K562 (cell line): ENCODE data around the gene ARMH1. TPM values are rescaled to one million over a fixed set of nuclear protein-coding genes. Genes with fewer than 3 reads are reported as not detected.
A peak's percentile ranks its signal among the peaks of the same experiment; 100 is the strongest.

Experiments
- ATAC-seq: fragments of 200-7000 bp; cut with Tn5 transposase; 3 replicates; pipeline ENCODE4 v1.9.1; 2020; ENCODE audit warnings: moderate library complexity
- BruUV-seq: library from RNA; stranded (reverse); fragments of 400-500 nt; replicated peaks from 2 replicates; lab custom pipeline; 2021; lab: Mats Ljungman, UMichigan
- CTCF ChIA-PET: fragments of 300-600 bp; formaldehyde crosslinking; extraction: SDS; loops from one replicate; lab custom pipeline; 2021; ENCODE audit warnings: low intra/inter-chr PET ratio; lab: Yijun Ruan, JAX
- POLR2A ChIA-PET: fragments of 300-600, 350-650 bp; sonication (Branson Sonifier 250); formaldehyde crosslinking; extraction: SDS; loops from one replicate; lab custom pipeline; 2021; ENCODE audit warnings: antibody characterized with exemption, inconsistent platforms; lab: Yijun Ruan, JAX
- DNase-seq, 4 experiments: peaks; one replicate each; pipeline versions ENCODE4 v3.0.0 to v3.0.0-alpha.2; 2011 to 2018; ENCODE audit warnings: low spot score in 3 of 4, mixed read lengths in 3 of 4; ENCODE audit errors: extremely low read depth in 1 of 4
- FAIRE-seq: peaks from 2 replicates; lab custom pipeline; 2011; peaks lifted over from hg19 to GRCh38; lab: Jason Lieb, UNC
- H2AFZ ChIP-seq: 2 replicates; pipeline ENCODE4 v1.6.0; 2011; ENCODE audit warnings: low read depth, low read length, control low read depth, inconsistent platforms
- H3K27ac ChIP-seq: fragments of 200-600 bp; 3 replicates; pipeline ENCODE4 v1.8.0; 2011; ENCODE audit warnings: low read depth, mild to moderate bottlenecking, control low read depth, inconsistent platforms, low read length, moderate library complexity, mixed read lengths; ENCODE audit errors: extremely low read depth
- H3K27me3 ChIP-seq, 2 experiments: fragments of 300-600 bp in 1 of 2; 2 replicates in 1 of 2; 3 replicates in 1 of 2; pipeline versions ENCODE4 v1.6.0 to v1.8.0; 2011; ENCODE audit warnings: inconsistent platforms in 2 of 2, low read length in 2 of 2, mild to moderate bottlenecking in 1 of 2, mixed read lengths in 1 of 2, moderate library complexity in 1 of 2; ENCODE audit not compliant: control insufficient read depth in 2 of 2, insufficient read depth in 2 of 2
- H3K36me3 ChIP-seq: fragments of 300-600 bp; 3 replicates; pipeline ENCODE4 v1.8.0; 2011; ENCODE audit warnings: mild to moderate bottlenecking, low read length, inconsistent platforms; ENCODE audit not compliant: control insufficient read depth, insufficient read depth
- H3K4me1 ChIP-seq, 2 experiments: fragments of 200-600 bp in 1 of 2; replicated peaks in 1 of 2; 2 replicates in 1 of 2; 3 replicates in 1 of 2; pipeline versions ENCODE4 v1.5.1 to v1.8.0; 2011; ENCODE audit warnings: inconsistent platforms in 2 of 2, low read length in 2 of 2, mild to moderate bottlenecking in 1 of 2, mixed read lengths in 1 of 2, moderate library complexity in 1 of 2; ENCODE audit not compliant: control insufficient read depth in 2 of 2, insufficient read depth in 2 of 2
- H3K4me2 ChIP-seq: 2 replicates; pipeline ENCODE4 v1.6.1; 2011; ENCODE audit warnings: low read length, control low read depth, inconsistent platforms, mixed read lengths; ENCODE audit not compliant: insufficient read depth
- H3K4me3 ChIP-seq: fragments of 200-600 bp; sonication (generic), shearing (Covaris generic); 2 replicates; pipeline ENCODE4 v1.5.1; 2016; ENCODE audit warnings: control low read depth, inconsistent platforms
- H3K79me2 ChIP-seq: fragments of 200-600 bp; 3 replicates; pipeline ENCODE4 v1.8.0; 2011; ENCODE audit warnings: low read length, inconsistent platforms; ENCODE audit not compliant: control insufficient read depth, insufficient read depth
- H3K9ac ChIP-seq, 2 experiments: 2 replicates each; pipeline versions ENCODE4 v1.6.0 to v1.6.1; 2011; ENCODE audit warnings: low read depth in 2 of 2, low read length in 2 of 2, control low read depth in 1 of 2, inconsistent platforms in 1 of 2, mild to moderate bottlenecking in 1 of 2, mixed read lengths in 1 of 2; ENCODE audit not compliant: insufficient read depth in 1 of 2
- H3K9me1 ChIP-seq: one replicate; pipeline ENCODE4 v1.6.0; 2011; ENCODE audit warnings: inconsistent platforms, mild to moderate bottlenecking, low read length, moderate library complexity; ENCODE audit not compliant: control insufficient read depth, insufficient read depth
- H3K9me3 ChIP-seq: replicated peaks from 2 replicates; pipeline ENCODE4 v1.5.1; 2011; ENCODE audit warnings: low read depth, low read length, inconsistent platforms; ENCODE audit not compliant: control insufficient read depth, insufficient read depth
- H4K20me1 ChIP-seq: replicated peaks from 2 replicates; pipeline ENCODE4 v1.6.1; 2011; ENCODE audit warnings: low read length, inconsistent platforms, mixed read lengths; ENCODE audit not compliant: control insufficient read depth, insufficient read depth
- ADNP ChIP-seq: fragments of 200-800 bp; sonication (Bioruptor generic); IDR thresholded peaks from 2 replicates; pipeline ENCODE4 v1.6.1; 2016; ENCODE audit warnings: missing genetic modification characterization, missing compliant biosample characterization
- ARID2 ChIP-seq: fragments of 450-650 bp; IDR thresholded peaks from 2 replicates; pipeline ENCODE4 v1.6.1; 2017; ENCODE audit warnings: antibody characterized with exemption, mild to moderate bottlenecking
- CTBP1 ChIP-seq: fragments of 450-650 bp; IDR thresholded peaks from 2 replicates; pipeline ENCODE4 v1.6.1; 2016; ENCODE audit warnings: borderline replicate concordance
- MECOM ChIP-seq: fragments of 250-450 bp; sonication (Bioruptor Pico); IDR thresholded peaks from 2 replicates; pipeline ENCODE4 v1.8.0; 2022; ENCODE audit warnings: inconsistent platforms
- MGA ChIP-seq: fragments of 450-650 bp; IDR thresholded peaks from 2 replicates; pipeline ENCODE4 v1.6.1; 2016; ENCODE audit warnings: mild to moderate bottlenecking, moderate library complexity
- NR4A1 ChIP-seq, 2 experiments: fragments of 250-450 bp in 1 of 2; fragments of 450-650 bp in 1 of 2; sonication (Bioruptor Pico) in 1 of 2; IDR thresholded peaks; 2 replicates each; pipeline versions ENCODE4 v1.4.0 to v1.6.1; 2016 to 2020; ENCODE audit warnings: mild to moderate bottlenecking in 2 of 2, missing compliant biosample characterization in 1 of 2, missing genetic modification characterization in 1 of 2, moderate library complexity in 1 of 2
- SP1 ChIP-seq: sonication (generic); formaldehyde crosslinking; IDR thresholded peaks from 2 replicates; pipeline ENCODE4 v1.8.1; 2022; ENCODE audit warnings: mild to moderate bottlenecking, missing genetic modification reagents
- ZNF699 ChIP-seq: fragments of 250-450 bp; sonication (Bioruptor Pico); IDR thresholded peaks from 2 replicates; pipeline ENCODE4 v1.8.0; 2021; ENCODE audit warnings: mild to moderate bottlenecking, moderate library complexity; ENCODE audit not compliant: insufficient replicate concordance
- WGBS: fragments of 100-300 bp; shearing (Covaris generic); methylation state at CpG from one replicate; pipeline ENCODE4 v1.1.6; 2016; ENCODE audit warnings: low coverage, mixed read lengths; ENCODE audit not compliant: insufficient coverage; ENCODE audit errors: missing lambda C conversion rate; 5-methylcytosine and 5-hydroxymethylcytosine counted together
- in situ Hi-C: fragments of 300-500 bp; cut with MboI; formaldehyde crosslinking; loops from 4 replicates; pipeline ENCODE4 v1.15.0; 2018; ENCODE audit warnings: inconsistent platforms, mixed read lengths
- intact Hi-C: fragments of 100-400 bp; cut with micrococcal nuclease; formaldehyde crosslinking; loops from 2 replicates; pipeline ENCODE4 v1.14.2; 2022
- polyA plus RNA-seq, 8 experiments: library from polyadenylated mRNA; depleted of rRNA in 4 of 8; stranded (reverse) in 5 of 8; unstranded in 3 of 8; fragments of >200 nt; fragmentation: Nextera tagmentation in 2 of 8; fragmentation: Illumina TruSeq in 1 of 8; extraction: Ambion mirVana in 2 of 8; extraction: Trizol in 1 of 8; gene quantifications; 2 replicates each; pipeline versions ENCODE4 v1.2.1 to v1.2.3, GENCODE V29; 2011 to 2014; ENCODE audit warnings: inconsistent platforms in 1 of 8, missing spikeins in 1 of 8
- total RNA-seq, 7 experiments: library from RNA; depleted of rRNA in 6 of 7; stranded (reverse); fragments of >200 nt in 6 of 7; fragmentation: Illumina TruSeq in 2 of 7; extraction: Trizol in 2 of 7; gene quantifications; 2 replicates each; pipeline versions ENCODE4 v1.2.1 to v1.2.3, GENCODE V29; 2011 to 2021; ENCODE audit warnings: low replicate concordance in 1 of 7

ARMH1 gene
- total and polyA plus RNA-seq, 9 of the 15 experiments (the other 6 are each of a cell fraction or from before 2014, with no cell fraction given), result 0.41 TPM; not detected in 8

GRCh38 chr1:44707959-44708831 lies 33.7 kb downstream of the ARMH1 start:
- intact Hi-C loops (loop anchor here (5.0 kb wide), 1 partner anchor 51 kb away; no protein-coding TSS in a partner anchor), in situ Hi-C loops (no loop called here)
- Histone ChIP-seq H3K4me3 (no peak overlapping the region), H2AFZ (peak overlapping the region; percentile 90), H3K36me3 (no peaks in the 10 kb centered on the region), H3K27ac (no peak overlapping the region), H3K79me2 (no peaks in the 10 kb centered on the region), H3K9me3 (no peaks in the 10 kb centered on the region), H3K9ac (peak overlapping the region in 1 of 2 experiments; percentile 38; a peak in 1 of 4 replicates), H3K27me3 (peaks cover 39% of the 10 kb centered on the region in 2 experiments), H3K9me1 (peaks cover 3% of the 10 kb centered on the region), H3K4me1 (peaks cover 0 to 4% of the 10 kb centered on the region in 2 experiments; a peak in 2 of 5 replicates), H3K4me2 (peak overlapping the region; percentile 64), H4K20me1 (no peaks in the 10 kb centered on the region)
- ATAC-seq (peak; percentile 92), DNase-seq (peak; percentile 60 to 77 (median 64)), FAIRE-seq (peak; percentile 96)
- 8% methylated on average over 15 of the region's 15 CpGs for WGBS
- BruUV-seq, result no TSS peak
- POLR2A ChIA-PET, result interaction anchor here (0.6 to 2.2 kb wide), 7 partner anchors 11 to 592 kb away, joined by 3 to 19 read pairs (median 6); partner anchors contain the start of gene RNU5D-1
- CTCF ChIA-PET, result interaction anchor here (0.5 to 1.3 kb wide), 3 partner anchors 68 to 785 kb away, joined by 3 read pairs; partner anchors contain the start of gene RPS8
- TF ChIP-seq NR4A1 (CRISPR knock-in tag; IDR thresholded peaks at IDR 0.05) (no peak), NR4A1 (tag; IDR thresholded peaks at IDR 0.05) (no peak), ARID2 (peak; percentile 53; the same call in 1 of the 2 replicates), ZNF699 (CRISPR knock-in tag) (no peak), MECOM (0 out of 2 replicates have a peak, but pooled peaks have one; percentile 58), SP1 (CRISPR knock-in tag) (0 out of 2 replicates have a peak, but pooled peaks have one; percentile 26), MGA (peak; percentile 27; the same call in 1 of the 2 replicates), CTBP1 (no peak), ADNP (tag) (no peak)
